CD14-positive monocyte (primary cell): Measurements from ENCODE around the gene EVL. TPM values are rescaled to one million over a fixed set of nuclear protein-coding genes. Genes with fewer than 3 reads are reported as not detected.
A peak's percentile ranks its signal among the peaks of the same experiment; 100 is the strongest.
"Not testable (repeated sequence)": the region's sequence is repeated elsewhere in the genome, so short reads cannot be mapped to it uniquely, and the experiment has no call there.

Source experiments
- DNase-seq, 3 donors: peaks; one replicate each; pipeline ENCODE4 v3.0.0-alpha.2; 2011 to 2022
- H2AFZ ChIP-seq: 2 replicates; pipeline ENCODE4 v1.6.0; 2012; ENCODE audit warnings: mild to moderate bottlenecking, low read depth, low read length, inconsistent platforms; ENCODE audit not compliant: insufficient read depth, poor library complexity, severe bottlenecking
- H3K27ac ChIP-seq, 2 donors: 1 replicate in 1 of 2; 2 replicates in 1 of 2; pipeline ENCODE4 v1.5.1; 2012 to 2013; ENCODE audit warnings: low read length in 2 of 2, control low read depth in 1 of 2, inconsistent platforms in 1 of 2, low read depth in 1 of 2, mild to moderate bottlenecking in 1 of 2
- H3K27me3 ChIP-seq, 2 donors: one replicate each; pipeline versions ENCODE4 v1.6.0 to v1.6.1; 2011 to 2013; ENCODE audit warnings: low read length in 2 of 2; ENCODE audit not compliant: control insufficient read depth in 2 of 2, insufficient read depth in 2 of 2
- H3K36me3 ChIP-seq, 2 donors: replicated peaks in 1 of 2; 1 replicate in 1 of 2; 2 replicates in 1 of 2; pipeline versions ENCODE4 v1.5.1 to v1.6.1; 2012 to 2013; ENCODE audit warnings: low read length in 2 of 2, control low read depth in 1 of 2, inconsistent platforms in 1 of 2, mild to moderate bottlenecking in 1 of 2; ENCODE audit not compliant: insufficient read depth in 2 of 2, control insufficient read depth in 1 of 2
- H3K4me1 ChIP-seq, 2 donors: 1 replicate in 1 of 2; 2 replicates in 1 of 2; pipeline versions ENCODE4 v1.5.1 to v1.6.1; 2012 to 2013; ENCODE audit warnings: low read length in 2 of 2, control low read depth in 1 of 2, inconsistent platforms in 1 of 2, mild to moderate bottlenecking in 1 of 2, moderate library complexity in 1 of 2; ENCODE audit not compliant: insufficient read depth in 2 of 2, control insufficient read depth in 1 of 2
- H3K4me2 ChIP-seq: replicated peaks from 2 replicates; pipeline ENCODE3; 2012; ENCODE audit warnings: low read length, moderate library complexity, mild to moderate bottlenecking; ENCODE audit not compliant: poor library complexity, severe bottlenecking; ENCODE audit errors: extremely low read depth
- H3K4me3 ChIP-seq, 3 experiments: fragments of 200-600 bp in 1 of 3; sonication (generic) in 1 of 3; replicated peaks in 1 of 3; 1 replicate in 2 of 3; 2 replicates in 1 of 3; pipeline ENCODE4 v1.5.1; 2011 to 2013; ENCODE audit warnings: low read length in 3 of 3, mild to moderate bottlenecking in 3 of 3, control low read depth in 2 of 3, low read depth in 2 of 3, inconsistent platforms in 1 of 3, moderate library complexity in 1 of 3
- H3K79me2 ChIP-seq: 2 replicates; pipeline ENCODE4 v1.6.0; 2012; ENCODE audit warnings: mild to moderate bottlenecking, control low read depth, inconsistent platforms, low read length, moderate library complexity; ENCODE audit not compliant: insufficient read depth
- H3K9ac ChIP-seq: 2 replicates; pipeline ENCODE4 v1.6.0; 2017; ENCODE audit warnings: low read length, mild to moderate bottlenecking; ENCODE audit not compliant: insufficient read depth, poor library complexity, severe bottlenecking
- H3K9me3 ChIP-seq, 2 donors: replicated peaks in 1 of 2; 1 replicate in 1 of 2; 2 replicates in 1 of 2; pipeline versions ENCODE4 v1.5.1 to v1.6.1; 2012 to 2013; ENCODE audit warnings: low read length in 2 of 2, control low read depth in 1 of 2; ENCODE audit not compliant: control insufficient read depth in 1 of 2, insufficient read depth in 1 of 2
- H4K20me1 ChIP-seq: 2 replicates; pipeline ENCODE4 v1.6.0; 2012; ENCODE audit warnings: mild to moderate bottlenecking, low read length, control low read depth, moderate library complexity; ENCODE audit not compliant: insufficient read depth
- H3K27ac Mint-ChIP-seq, 7 donors: one replicate each; pipeline ENCODE4 v1.8.0; 2020; ENCODE audit warnings: mild to moderate bottlenecking in 7 of 7, mixed read lengths in 7 of 7, moderate library complexity in 6 of 7, inconsistent platforms in 2 of 7
- H3K27me3 Mint-ChIP-seq, 3 donors: one replicate each; pipeline ENCODE4 v1.8.0; 2021 to 2022; ENCODE audit warnings: low read depth in 3 of 3, mild to moderate bottlenecking in 3 of 3, mixed read lengths in 3 of 3, moderate library complexity in 3 of 3, inconsistent platforms in 1 of 3
- H3K36me3 Mint-ChIP-seq, 2 donors: one replicate each; pipeline ENCODE4 v1.8.0; 2020; ENCODE audit warnings: mixed read lengths in 2 of 2, inconsistent platforms in 1 of 2, mild to moderate bottlenecking in 1 of 2
- H3K4me1 Mint-ChIP-seq: one replicate; pipeline ENCODE4 v1.8.0; 2020; ENCODE audit warnings: mild to moderate bottlenecking, mixed read lengths
- H3K4me3 Mint-ChIP-seq, 2 donors: one replicate each; pipeline ENCODE4 v1.8.0; 2020; ENCODE audit warnings: mild to moderate bottlenecking in 2 of 2, mixed read lengths in 2 of 2, moderate library complexity in 1 of 2
- H3K9me3 Mint-ChIP-seq, 7 donors: one replicate each; pipeline ENCODE4 v1.8.0; 2020 to 2022; ENCODE audit warnings: mixed read lengths in 7 of 7, mild to moderate bottlenecking in 6 of 7, moderate library complexity in 6 of 7, inconsistent platforms in 2 of 7
- CTCF ChIP-seq: fragments of 200-600 bp; IDR thresholded peaks from one replicate; pipeline ENCODE4 v1.8.0; 2022; ENCODE audit warnings: antibody characterized with exemption, mild to moderate bottlenecking
- WGBS: methylation state at CpG from one replicate; pipeline ENCODE4 v1.1.5; 2013; ENCODE audit warnings: missing lambda C conversion rate; ENCODE audit not compliant: insufficient coverage; 5-methylcytosine and 5-hydroxymethylcytosine counted together
- intact Hi-C, 2 donors: fragments of 100-400 bp; cut with micrococcal nuclease; formaldehyde crosslinking; loops; one replicate each; pipeline versions ENCODE4 v1.15.0 to v1.15.1; 2023
- polyA plus RNA-seq, 3 donors: library from polyadenylated mRNA; depleted of rRNA in 1 of 3; unstranded in 2 of 3; stranded (reverse) in 1 of 3; fragments of 300-500 nt in 2 of 3; fragments of >200 nt in 1 of 3; fragmentation: Illumina TruSeq in 2 of 3; gene quantifications; 1 replicate in 2 of 3; 2 replicates in 1 of 3; pipeline ENCODE4 v1.2.3, GENCODE V29; 2012 to 2021

The EVL gene
- polyA plus RNA-seq, 3 donors = 3.2 to 131 (median 6.7) TPM

DNA sequence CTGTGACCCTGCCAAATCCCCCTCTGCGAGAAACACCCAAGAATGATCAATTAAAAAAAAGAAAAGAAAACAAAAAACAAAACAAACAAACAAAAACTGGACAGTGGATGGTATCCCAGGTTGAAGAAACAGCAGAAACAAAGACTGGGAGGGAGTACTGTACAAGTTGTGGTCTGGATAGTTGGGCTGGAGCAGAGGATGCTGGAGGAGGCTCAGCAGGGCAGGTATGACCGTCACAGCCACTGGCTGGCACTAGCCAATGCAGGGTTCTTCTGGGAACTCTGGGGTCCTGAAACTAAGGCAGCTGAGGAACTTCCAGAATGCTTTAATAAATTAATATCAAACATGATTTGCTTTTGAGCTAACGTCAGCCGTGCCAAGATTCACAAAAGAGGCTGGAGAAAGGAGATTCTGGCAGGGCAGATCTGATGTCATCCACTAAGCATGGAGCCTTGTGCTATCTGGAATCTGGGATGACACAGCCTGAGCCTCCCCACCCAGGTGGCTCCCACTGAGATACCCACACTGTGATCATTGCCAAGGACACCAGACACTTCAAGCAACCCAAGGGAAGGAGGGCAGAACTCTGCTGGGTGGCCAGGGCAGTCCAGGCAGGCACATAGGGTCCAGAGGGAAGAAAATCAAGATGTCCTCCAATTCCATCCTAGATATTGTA is 116.8 kb downstream of the EVL start:
- intact Hi-C loops, H3K4me3 ChIP-seq, DNase-seq, H4K20me1 ChIP-seq, H3K36me3 ChIP-seq, H3K4me3 Mint-ChIP-seq, H3K79me2 ChIP-seq, H3K9me3 Mint-ChIP-seq, H3K27ac Mint-ChIP-seq, H3K27ac ChIP-seq, H3K9me3 ChIP-seq, H2AFZ ChIP-seq, H3K36me3 Mint-ChIP-seq, H3K27me3 Mint-ChIP-seq, H3K4me2 ChIP-seq, H3K4me1 Mint-ChIP-seq, H3K9ac ChIP-seq, H3K4me1 ChIP-seq, H3K27me3 ChIP-seq: not testable (repeated sequence)
- WGBS = 100% methylated on average over 2 of the region's 4 CpGs

DNA sequence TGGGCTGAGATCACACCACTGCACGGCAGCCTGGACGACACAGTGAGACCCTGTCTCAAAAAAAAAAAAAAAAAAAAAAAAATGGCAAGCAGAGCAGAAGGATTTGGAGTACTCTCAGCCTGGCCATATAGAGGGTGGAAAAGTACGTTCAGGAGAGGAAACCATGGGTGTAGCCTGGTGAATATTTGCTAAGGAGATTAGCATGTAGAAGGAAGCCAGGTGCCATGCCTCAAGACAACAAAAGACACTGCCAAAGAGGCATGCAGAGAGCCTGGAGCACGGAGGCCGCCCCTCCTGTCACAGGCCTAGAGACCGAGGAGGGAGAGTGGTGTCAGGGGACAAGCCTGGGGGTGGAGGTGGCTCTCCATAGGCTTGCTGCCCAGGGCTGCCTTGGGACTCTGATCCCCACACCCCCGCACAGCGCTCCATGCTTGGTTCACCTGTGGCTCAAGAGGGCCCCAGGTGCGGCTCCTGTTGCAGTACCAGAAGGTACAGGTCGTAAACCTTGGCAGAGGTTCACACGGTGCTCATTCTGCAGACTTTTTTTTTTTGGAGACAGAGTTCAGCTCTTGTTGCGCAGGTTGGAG is 122.1 kb downstream of the EVL start:
- Mint-ChIP-seq H3K4me1 (peaks cover 7% of the 10 kb centered on the region), H3K9me3 (peaks cover 0 to 3% (median 0%) of the 10 kb centered on the region in 7 donors), H3K36me3 (no peaks in the 10 kb centered on the region), H3K27ac (peak overlapping the region in 2 of 7 donors; percentile 31 to 68), H3K4me3 (no peak overlapping the region), H3K27me3 (no peaks in the 10 kb centered on the region)
- H3K9ac ChIP-seq = no peak overlapping the region
- TF ChIP-seq CTCF = no peak
- no peaks in the 10 kb centered on the region for H3K9me3 ChIP-seq
- no peaks in the 10 kb centered on the region for H3K79me2 ChIP-seq
- intact Hi-C loops = no loop called here
- H4K20me1 ChIP-seq = no peaks in the 10 kb centered on the region
- no peak overlapping the region for H3K4me2 ChIP-seq
- H3K27me3 ChIP-seq = no peaks in the 10 kb centered on the region
- 92% methylated on average over 12 of the region's 12 CpGs for WGBS
- no peak overlapping the region for H2AFZ ChIP-seq
- H3K36me3 ChIP-seq = no peaks in the 10 kb centered on the region
- H3K4me3 ChIP-seq = no peak overlapping the region
- peaks cover 4 to 13% of the 10 kb centered on the region in 2 donors for H3K4me1 ChIP-seq
- no peak for DNase-seq
- H3K27ac ChIP-seq = no peak overlapping the region
